ENCODE results near the gene ITGAE.
"Not testable (repeated sequence)": the region's sequence is repeated elsewhere in the genome, so short reads cannot be mapped to it uniquely, and the experiment has no call there.

Gene ITGAE

GRCh38 chr17:3723556-3724377 is 77.2 kb downstream of the ITGAE start, which contains the start of gene HASPIN:
Gene HASPIN, plus strand, starts transcription at chr17:3723903. Its CDS starts 33 bp downstream, at chr17:3723936.
- peak; percentile 95 for DNase-seq

GRCh38 chr17:3723188-3723555 is 77.8 kb downstream of the ITGAE start:
- no peak for DNase-seq

- DNase-seq = no peak
Measured at GRCh38 chr17:3722716-3723115, 78.3 kb downstream of the ITGAE start.

- DNase-seq = no peak
Measured at GRCh38 chr17:3719265-3719664, 81.7 kb downstream of the ITGAE start.

GRCh38 chr17:3718201-3718600 is 82.8 kb downstream of the ITGAE start:
- no peak for DNase-seq

GRCh38 chr17:3715296-3715695 is 85.7 kb downstream of the ITGAE start:
- no peak for DNase-seq

- peak; percentile 67 for DNase-seq
Measured at GRCh38 chr17:3712811-3713463, 88.1 kb downstream of the ITGAE start.

- peak; percentile 77 for DNase-seq
Measured at GRCh38 chr17:3710951-3711383, 90.0 kb downstream of the ITGAE start.

GRCh38 chr17:3708366-3708765 is 92.6 kb downstream of the ITGAE start:
- DNase-seq = no peak

- DNase-seq = not testable (repeated sequence)
Measured at GRCh38 chr17:3705718-3705984, 95.3 kb downstream of the ITGAE start.

- no peak for DNase-seq
Measured at GRCh38 chr17:3704931-3705717, 95.9 kb downstream of the ITGAE start.

GRCh38 chr17:3702041-3702539 is 98.9 kb downstream of the ITGAE start:
- DNase-seq = not testable (repeated sequence)

GRCh38 chr17:3699951-3700350 is 101.0 kb downstream of the ITGAE start:
- DNase-seq = no peak

- no peak for DNase-seq
Measured at GRCh38 chr17:3698139-3698538, 102.8 kb downstream of the ITGAE start.

GRCh38 chr17:3697103-3697476 is 103.9 kb downstream of the ITGAE start:
- DNase-seq = no peak

- DNase-seq = peak; percentile 68
Measured at GRCh38 chr17:3695723-3696411, 105.1 kb downstream of the ITGAE start, which contains the start of gene P2RX5. Gene P2RX5, minus strand, starts transcription at chr17:3696155. Its CDS starts 150 bp downstream, at chr17:3696005.

GRCh38 chr17:3695129-3695722 is 105.8 kb downstream of the ITGAE start:
- peak; percentile 29 for DNase-seq

GRCh38 chr17:3693829-3694231 is 107.2 kb downstream of the ITGAE start:
- peak; percentile 58 for DNase-seq

- no peak for DNase-seq
Measured at GRCh38 chr17:3693141-3693540, 107.8 kb downstream of the ITGAE start.

GRCh38 chr17:3692346-3692745 is 108.6 kb downstream of the ITGAE start:
- DNase-seq = no peak

GRCh38 chr17:3691617-3692067 is 109.3 kb downstream of the ITGAE start:
- DNase-seq = no peak

- no peak for DNase-seq
Measured at GRCh38 chr17:3690094-3690715, 110.8 kb downstream of the ITGAE start.
